ENCODE data around the gene F13B.
"Not testable (repeated sequence)": the region's sequence is repeated elsewhere in the genome, so short reads cannot be mapped to it uniquely, and the experiment has no call there.

F13B gene, protein sequence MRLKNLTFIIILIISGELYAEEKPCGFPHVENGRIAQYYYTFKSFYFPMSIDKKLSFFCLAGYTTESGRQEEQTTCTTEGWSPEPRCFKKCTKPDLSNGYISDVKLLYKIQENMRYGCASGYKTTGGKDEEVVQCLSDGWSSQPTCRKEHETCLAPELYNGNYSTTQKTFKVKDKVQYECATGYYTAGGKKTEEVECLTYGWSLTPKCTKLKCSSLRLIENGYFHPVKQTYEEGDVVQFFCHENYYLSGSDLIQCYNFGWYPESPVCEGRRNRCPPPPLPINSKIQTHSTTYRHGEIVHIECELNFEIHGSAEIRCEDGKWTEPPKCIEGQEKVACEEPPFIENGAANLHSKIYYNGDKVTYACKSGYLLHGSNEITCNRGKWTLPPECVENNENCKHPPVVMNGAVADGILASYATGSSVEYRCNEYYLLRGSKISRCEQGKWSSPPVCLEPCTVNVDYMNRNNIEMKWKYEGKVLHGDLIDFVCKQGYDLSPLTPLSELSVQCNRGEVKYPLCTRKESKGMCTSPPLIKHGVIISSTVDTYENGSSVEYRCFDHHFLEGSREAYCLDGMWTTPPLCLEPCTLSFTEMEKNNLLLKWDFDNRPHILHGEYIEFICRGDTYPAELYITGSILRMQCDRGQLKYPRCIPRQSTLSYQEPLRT

DNA sequence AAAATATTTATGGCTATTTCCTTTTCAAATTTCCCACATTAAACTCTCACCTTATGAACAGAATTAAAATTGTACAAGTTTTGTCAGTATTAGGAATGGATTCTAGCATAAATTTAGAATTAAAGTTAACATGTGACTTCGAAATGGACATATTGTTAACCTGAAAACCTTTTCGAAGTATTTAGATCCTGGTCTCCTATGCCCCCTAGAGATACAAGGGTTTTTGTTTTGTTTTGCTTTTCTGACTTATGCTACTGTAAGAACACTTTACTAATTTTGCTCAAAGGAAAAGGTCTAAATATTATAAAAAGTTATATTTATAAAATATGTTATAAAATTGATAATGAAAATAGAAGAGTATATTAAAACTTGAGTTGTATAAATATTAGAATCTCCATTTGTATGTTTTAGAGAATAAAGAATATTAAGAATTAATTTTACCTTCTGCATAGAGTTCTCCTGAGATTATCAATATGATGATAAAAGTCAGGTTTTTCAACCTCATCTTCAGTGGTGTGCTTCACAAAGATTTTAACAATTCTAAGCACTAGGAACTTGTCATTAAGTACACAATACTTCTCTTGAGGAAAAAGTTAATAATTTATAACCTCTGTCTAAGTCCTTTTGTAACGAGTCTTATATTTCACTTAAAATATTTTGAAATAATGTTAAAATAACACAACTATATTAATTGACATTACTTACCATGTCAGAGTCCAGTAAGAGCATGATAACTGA, at the start of gene F13B:
Gene F13B (minus strand): TSS at position 542 of the 738 bp plus-strand sequence. CDS start 37 bp downstream, at position 505.
- no peak for DNase-seq (ENCODE audit: low read depth)

DNA sequence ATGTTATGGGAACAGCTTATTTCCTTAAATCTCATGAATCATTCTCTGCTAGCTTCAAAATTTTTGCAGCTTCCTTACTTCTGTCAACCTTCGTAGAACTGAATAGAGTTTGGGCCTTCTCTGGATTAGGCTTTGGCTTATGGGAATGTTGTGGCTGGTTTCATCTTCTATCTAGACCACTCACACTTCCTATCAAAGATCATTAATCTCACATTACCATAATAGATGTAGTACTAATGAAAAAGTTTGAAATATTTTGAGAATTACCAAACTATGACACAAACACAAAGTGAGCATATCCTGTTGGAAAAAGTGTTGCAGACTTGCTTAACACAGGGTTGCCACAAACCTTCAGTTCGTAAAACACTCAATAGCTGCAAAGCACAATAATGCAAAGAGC, 49.1 kb upstream of the F13B start:
- DNase-seq (ENCODE audit: low read depth) = no peak

DNA sequence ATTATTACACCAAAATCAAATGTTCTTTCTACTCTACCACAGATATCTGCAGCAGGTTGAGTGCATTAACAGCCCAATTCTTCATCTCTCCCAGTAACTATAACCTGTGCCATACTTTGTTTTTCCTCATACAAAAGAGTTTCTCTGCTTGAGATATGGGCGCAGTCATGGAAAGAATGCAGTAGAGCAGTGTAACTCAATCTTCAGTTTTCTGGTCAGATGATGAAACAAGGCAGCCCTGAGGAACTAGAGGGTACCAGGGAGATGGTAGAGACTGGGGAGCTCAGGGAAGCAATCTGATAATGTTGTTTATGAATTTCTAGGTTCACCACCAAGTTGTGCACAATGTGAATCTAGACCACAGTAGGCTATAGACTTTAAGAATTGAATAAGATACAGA, 39.8 kb upstream of the F13B start:
- no peak for DNase-seq (ENCODE audit: low read depth)

DNA sequence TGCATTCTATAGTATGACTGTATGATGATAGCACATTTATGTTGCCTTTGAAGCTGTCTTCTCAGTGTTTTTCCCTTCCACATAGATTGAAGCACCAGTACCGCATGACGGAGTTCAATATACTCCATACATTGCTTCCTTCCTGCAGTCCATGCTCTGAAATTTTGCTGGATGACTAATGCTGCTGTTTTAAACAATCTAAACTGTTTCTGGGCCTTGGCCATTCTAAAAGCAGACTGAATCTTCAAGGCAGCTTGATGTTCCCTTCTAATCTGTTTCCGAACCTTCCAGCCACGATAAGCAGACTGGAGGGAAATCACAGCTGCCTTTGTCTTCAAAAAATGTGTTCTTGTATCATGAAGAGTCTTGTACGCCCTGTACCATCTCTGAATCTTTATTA, 36.2 kb upstream of the F13B start:
- DNase-seq (ENCODE audit: low read depth) = no peak

DNA sequence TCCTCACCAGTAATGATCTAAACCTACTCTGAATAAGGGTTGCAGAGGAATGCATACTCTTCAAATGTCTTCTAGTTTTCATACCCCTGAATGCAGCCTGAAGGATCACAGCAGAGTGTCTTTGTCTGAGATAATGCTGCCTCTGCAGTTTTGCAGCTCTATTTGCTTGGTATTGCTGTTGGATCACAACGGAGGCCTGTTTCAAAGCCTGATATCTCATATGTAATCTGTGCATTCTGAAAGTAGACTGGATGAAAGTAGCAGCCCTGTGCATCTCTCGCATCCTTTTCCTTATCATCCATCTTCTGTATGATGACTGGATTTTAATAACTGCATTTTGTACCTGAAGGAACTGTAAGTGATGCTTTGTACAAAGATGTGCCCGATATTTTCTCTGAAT, 34.9 kb upstream of the F13B start:
- no peak for DNase-seq (ENCODE audit: low read depth)

DNA sequence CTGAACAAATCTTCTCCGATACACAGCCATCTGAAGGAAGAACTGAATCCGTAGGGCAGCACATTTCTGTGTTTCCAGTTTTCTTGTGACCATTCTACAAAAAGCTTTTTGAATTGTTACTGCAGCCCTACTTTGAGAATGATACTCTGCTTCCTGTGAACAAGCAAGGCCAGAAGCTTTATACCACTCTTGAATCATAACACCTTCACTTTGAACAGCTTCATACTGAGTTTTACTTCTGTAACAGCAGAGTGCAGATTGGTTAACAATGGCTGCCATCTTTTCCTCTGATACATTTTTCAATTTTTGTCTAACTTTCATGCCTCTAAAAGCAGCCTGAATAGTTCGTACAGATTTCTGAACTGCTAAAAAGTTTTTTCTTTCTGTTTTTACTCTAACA, 33.6 kb upstream of the F13B start:
- DNase-seq (ENCODE audit: low read depth) = no peak

DNA sequence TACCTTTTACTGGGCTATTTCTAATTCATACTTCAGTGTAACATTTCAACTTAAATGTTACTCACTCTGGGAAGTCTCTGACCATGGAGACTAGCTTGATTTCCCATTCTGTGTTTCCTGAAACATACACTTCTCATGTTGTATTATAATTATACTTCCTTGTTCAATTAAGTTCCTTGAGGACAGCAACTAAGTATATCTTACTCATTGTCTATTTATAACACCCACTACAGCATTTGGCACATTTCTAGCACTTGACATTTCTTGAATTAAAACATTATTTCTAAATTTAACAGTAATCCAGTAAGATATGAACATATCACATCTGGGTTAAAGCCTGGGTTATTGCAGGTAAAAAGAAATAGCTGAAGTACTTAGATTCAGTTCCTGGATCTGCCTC, 32.4 kb upstream of the F13B start:
- no peak for DNase-seq (ENCODE audit: low read depth)

DNA sequence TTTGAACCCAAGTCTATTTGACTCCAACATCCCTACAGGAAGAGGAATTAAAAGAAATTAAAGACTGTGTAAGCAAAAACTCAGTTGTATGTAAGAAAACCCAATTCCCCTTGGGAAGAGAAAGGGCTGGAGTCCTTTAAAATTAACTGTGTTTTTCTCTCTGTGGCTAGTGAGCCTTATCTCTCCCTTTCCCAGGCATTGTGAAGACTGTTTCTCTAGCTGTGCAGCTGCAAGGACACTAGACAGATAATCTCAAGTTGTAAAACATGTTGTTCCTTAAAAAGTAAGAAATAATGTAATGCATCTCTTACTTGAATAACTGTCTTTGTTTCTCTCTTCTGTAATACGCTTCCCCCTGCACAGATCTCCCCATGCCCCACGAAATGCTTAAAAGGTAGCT, 29.9 kb upstream of the F13B start:
- not testable (repeated sequence) for DNase-seq (ENCODE audit: low read depth)

DNA sequence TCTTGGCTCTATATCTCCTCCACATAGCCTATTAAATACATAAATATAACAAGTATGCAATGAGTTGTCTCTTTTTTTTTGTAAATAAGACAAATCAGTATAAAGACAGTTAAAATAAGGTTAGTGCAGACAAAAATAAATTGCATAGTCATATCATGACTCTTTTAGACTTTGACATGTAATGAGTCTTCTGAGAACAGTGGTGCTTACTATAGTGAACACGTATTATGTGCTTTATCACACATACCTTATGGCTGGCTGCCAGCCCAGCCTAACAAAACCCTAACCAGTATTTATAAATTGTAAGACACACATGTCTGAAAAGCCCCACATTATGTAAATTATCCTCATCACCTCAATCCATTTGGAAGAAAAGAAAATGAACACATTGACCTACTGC, 29.1 kb upstream of the F13B start:
- no peak for DNase-seq (ENCODE audit: low read depth)

DNA sequence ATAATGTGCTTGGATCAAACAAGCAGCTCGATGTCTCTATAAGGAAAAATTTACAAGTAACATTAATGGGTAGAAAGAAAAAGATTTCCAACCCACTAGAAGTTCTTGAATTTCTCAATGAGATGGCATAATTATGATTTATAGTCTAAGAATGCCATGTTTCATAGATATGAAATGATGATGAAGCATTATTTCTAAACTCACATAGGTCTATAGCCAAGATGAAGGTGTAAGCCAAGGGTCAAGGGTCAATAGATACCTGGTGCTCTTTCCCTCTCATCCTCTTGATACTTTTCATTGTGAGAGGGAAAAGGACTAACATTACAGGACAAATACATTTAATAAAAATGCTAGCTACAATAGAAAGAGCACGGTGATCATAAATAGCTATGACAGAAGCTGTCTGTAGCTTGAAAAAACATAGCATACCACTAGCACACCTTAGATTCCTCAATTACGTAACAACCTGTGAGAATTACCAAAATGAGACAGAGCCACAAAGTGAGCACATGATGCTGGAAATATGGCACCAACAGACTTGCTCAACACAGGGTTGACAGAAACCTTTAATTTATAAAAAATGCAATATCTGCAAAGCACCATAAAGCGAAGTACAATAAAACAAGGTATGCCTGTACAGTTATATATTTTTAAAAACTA, 26.3 kb upstream of the F13B start:
- DNase-seq (ENCODE audit: low read depth) = no peak

DNA sequence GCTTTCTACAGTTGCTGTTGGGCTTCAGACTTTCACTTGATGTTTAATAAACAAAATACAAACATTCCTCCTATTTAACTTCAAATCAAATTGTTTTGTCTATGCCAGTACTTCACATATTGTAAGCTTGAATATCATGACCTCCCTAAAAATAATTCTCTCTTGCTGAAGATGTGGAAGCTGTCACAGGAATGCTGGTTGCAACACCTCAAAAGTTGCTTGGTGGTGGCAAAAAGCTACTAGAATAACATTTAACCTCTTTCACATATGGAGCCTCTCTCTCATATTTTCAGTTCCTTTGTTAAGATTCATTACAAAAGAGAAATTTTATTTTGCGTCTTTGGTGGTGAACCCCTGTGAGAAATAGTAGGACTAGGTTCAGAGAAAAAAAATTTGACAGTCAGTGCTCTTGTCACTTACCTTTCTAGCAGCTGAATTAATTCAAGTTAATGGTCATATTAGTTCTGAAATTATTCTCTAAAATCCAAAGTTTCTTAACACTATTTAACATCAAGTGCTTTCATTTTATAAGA, 25.5 kb upstream of the F13B start:
- no peak for DNase-seq (ENCODE audit: low read depth)

DNA sequence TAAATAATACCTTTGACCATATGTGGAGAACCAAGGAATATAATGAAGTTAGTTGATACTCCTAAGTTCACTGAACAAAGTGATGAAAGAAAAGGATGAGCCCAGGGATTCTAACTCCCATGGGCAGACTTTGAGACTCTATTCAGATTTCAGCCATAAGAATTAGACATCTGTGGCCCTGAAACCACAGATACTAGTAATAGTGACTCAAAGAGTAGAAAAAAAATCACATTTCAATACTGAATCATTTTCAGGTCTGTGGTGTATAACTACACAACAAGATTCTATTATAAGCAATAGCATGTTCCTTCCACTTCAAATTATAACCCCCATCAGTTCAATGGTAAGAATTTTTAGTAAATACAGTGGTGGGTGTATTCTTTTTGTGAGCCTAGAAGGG, 16.4 kb upstream of the F13B start:
- DNase-seq (ENCODE audit: low read depth) = no peak

DNA sequence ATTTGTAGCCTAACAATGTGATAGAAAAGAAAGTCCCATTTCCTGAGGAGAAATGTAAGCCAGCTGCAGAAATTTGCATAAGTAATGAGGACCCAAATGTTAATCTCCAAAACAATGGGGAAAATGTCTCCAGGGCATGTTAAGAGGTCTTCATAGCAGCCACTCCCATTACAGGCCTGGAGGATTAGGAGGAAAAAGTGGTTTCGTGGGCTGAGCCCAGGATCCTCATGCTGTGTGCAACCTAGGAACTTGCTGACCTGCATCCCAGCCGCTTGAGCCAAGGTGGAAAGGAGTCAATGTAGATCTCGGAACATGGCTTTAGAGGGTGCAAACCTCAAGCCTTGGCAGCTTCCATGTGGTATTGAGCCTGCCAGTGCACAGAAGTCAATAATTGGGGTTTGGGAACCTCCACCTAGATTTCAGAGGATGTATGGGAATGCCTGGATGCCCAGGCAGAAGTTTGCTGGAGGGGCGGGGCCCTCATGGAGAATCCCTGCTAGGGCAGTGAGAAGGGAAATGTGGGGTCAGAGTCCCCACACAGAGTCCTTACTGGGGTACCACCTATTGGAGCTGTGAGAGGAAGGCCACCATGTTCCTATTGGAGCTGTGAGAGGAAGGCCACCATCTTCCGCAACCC, 14.2 kb upstream of the F13B start:
- DNase-seq (ENCODE audit: low read depth) = no peak

DNA sequence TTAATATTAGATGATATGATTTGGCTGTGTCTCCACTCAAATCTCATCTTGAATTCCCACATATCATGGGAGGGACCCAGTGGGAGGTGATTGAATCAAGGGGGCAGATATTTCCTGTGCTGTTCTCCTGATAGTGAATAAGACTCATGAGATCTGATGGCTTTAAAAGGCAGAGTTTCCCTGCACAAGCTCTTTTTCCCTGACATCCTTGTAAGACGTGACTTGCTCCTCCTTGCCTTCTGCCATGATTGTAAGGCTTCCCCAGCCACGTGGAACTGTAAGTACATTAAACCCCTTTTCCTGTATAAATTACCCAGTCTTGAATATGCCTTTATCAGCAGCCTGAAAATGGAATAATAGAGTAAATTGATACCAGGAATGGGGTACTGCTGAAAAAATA, 13.3 kb upstream of the F13B start:
- no peak for DNase-seq (ENCODE audit: low read depth)

DNA sequence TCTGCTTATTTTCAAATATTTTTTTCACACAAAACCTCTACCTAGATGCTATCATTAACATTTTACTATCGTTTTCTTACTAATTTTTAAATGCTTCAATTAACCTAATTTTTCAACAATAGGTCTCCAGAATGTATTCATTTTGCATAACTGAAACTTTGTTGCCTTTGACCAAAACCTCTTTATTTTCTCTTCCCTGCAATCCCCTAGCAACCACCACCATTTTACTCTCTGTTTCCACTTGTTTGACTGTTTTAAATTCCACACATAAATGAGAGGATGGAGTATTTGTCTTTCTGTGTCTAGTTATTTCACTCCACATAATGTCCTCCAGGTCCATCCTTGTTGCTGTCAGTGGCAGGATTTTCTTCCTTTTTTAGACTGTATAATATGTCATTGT, 9.5 kb upstream of the F13B start:
- no peak for DNase-seq (ENCODE audit: low read depth)

DNA sequence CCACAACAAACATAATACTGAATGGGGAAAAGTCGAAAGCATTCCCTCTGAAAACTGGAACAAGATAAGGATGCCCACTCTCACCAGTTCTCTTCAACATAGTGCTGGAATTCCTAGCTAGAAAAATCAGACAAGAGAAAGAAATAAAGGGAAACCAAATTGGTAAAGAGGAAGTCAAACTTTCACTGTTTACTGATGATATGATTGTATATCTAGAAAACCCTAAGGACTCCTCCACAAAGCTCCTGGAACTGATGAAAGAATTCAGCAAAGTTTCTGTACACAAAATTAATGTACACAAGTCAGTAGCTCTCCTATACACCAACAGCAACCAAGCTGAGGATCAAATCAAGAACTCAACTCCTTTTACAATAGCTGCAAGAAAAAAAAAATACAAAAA, 6.9 kb upstream of the F13B start:
- DNase-seq (ENCODE audit: low read depth) = no peak

DNA sequence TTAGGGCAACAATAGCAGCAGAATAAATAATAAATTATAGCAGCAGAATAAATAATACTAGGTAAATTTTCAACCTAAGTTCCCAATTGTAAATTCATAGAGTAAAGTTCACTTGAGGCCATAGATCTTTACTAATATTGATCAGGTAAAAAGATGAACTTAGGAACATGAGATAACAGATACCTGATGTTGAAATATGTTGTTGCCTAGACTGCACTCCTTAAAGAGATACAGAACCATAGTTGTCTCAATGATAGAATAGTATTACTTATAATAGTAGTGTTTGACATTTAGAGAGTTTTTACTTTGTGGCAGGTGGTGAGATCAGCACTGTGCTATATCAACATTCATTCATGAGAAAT, 378 bp upstream of the F13B start:
- DNase-seq (ENCODE audit: low read depth) = no peak

DNA sequence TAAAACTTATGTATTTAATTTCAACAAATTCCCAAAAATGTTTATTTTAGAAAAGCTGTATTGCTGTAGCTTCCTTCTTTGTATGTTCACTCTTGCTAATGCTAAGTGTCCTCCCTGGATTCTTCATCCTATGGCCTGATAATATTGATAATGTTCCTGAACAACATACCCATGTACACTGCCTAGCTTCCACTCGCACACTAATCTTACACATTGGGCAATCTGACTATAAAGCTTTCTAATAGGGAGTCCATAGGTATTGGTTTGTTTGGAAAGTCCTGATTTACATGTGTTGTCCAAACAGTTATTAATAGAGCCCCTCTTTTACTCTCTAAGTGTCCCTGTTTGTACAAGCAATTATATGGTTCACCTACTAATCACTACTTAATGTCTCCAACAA, 783 bp downstream of the F13B start:
- no peak for DNase-seq (ENCODE audit: low read depth)

DNA sequence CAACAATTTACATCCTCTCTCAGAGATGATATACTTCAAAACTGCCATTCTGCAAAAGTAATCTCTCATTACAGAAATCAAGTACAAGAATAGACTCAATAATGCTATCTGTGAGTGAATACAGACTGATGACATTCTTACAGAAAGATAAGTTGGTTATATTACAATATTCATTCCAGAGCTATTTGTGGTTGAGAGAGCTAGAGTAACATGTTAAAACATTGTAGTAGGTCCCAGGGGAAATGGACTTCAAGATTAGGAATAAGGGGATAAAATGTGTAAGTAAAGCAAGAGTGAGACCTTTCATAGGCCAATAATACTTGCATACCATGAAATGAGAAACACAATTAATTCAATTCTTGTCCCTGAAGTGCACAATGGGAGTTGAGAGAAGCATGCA, 1.5 kb downstream of the F13B start:
- DNase-seq (ENCODE audit: low read depth) = no peak

DNA sequence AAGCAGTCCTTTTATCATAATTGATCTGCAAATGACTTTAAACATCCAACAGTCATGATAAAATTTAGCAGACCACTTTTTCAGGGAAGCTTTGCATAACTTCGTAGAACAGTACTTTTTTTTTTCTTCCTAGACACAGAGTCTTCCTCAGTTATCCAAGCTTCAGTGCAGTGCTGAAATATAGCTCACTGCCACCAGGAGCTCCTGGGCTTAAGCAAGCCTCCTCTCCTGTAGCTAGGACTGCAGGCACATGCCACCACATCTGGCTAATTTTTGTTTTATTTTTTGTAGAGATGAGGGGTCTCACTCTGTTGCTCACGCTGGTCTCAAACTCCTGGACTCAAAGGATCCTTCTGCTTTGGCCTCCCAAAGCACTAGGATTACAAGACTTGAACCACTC, 3.8 kb downstream of the F13B start:
- no peak for DNase-seq (ENCODE audit: low read depth)

DNA sequence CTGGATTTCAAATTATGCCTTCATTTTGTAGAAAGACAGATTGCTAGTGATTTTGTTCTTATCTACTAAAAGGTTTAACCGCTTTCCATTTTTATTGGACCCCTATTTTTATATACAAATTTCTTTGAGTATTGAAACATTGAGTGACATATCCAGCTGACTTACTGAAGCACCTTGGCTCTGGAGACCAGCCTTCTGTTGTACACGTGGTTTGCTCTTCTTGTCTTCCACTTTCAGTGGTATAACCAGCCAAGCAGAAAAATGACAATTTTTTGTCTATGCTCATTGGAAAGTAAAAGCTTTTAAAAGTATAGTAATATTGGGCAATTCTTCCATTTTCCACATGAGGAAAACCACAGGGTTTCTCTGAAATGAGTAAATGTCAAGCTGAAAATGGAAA, 4.4 kb downstream of the F13B start:
- no peak for DNase-seq (ENCODE audit: low read depth)

DNA sequence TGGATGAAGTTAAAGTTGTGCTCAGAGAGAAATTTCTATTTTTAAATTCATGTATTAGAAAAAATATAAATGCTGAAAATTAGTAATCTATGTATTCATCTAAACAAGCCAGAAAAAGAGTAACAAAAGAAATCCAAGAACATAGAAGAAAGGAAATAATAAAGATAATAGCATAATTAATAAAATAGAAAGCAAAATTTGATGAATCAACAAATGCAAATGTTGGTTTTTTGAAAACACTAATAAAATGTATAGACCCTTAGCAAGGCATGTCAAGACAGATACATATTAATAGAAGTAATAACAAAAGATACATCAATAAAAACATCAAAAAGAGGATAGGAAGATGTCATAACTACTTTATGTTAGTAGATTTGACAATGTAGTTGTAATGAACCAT, 18.0 kb downstream of the F13B start:
- no peak for DNase-seq (ENCODE audit: low read depth)
